GM19043 (cell line): ENCODE measurements around the gene CUEDC2.

ENCODE experiments used
- ATAC-seq: cut with Tn5 transposase; IDR thresholded peaks from one replicate; pipeline ENCODE4 v1.9.1; 2021; ENCODE audit warnings: low read depth; ENCODE audit not compliant: unreplicated experiment

Gene CUEDC2

GRCh38 chr10:102399217-102400021 lies 33.0 kb downstream of the CUEDC2 start:
- ATAC-seq, result peak; percentile 50

DNA sequence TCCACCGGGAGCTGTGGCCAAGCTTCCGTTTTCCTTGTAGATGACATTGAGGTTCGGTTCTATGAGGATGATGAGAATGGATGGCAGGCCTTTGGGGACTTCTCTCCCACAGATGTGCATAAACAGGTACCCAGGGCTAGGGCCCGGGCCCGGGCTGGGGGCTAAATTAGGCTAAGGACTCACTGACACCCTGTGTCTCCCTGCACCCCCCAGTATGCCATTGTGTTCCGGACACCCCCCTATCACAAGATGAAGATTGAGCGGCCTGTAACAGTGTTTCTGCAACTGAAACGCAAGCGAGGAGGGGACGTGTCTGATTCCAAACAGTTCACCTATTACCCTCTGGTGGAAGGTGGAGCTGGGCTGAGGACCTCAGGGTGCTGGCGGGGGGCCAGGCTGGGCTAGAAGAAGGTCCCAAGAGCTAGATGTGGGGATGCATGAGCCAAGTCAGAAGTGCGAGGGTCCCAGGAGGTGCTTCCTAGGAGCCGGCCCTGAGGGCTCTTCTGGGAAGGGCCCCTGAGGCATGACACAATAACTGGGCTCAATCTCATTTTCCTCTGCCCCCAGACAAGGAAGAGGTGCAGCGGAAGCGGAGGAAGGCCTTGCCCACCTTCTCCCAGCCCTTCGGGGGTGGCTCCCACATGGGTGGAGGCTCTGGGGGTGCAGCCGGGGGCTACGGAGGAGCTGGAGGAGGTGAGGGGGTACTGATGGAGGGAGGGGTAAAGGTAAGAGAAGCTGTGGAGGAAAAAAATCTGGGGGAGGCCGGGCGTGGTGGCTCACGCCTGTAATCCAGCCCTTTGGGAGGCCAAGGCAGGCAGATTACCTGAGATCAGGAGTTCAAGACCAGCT lies 34.0 kb downstream of the CUEDC2 start:
- no peak for ATAC-seq

DNA sequence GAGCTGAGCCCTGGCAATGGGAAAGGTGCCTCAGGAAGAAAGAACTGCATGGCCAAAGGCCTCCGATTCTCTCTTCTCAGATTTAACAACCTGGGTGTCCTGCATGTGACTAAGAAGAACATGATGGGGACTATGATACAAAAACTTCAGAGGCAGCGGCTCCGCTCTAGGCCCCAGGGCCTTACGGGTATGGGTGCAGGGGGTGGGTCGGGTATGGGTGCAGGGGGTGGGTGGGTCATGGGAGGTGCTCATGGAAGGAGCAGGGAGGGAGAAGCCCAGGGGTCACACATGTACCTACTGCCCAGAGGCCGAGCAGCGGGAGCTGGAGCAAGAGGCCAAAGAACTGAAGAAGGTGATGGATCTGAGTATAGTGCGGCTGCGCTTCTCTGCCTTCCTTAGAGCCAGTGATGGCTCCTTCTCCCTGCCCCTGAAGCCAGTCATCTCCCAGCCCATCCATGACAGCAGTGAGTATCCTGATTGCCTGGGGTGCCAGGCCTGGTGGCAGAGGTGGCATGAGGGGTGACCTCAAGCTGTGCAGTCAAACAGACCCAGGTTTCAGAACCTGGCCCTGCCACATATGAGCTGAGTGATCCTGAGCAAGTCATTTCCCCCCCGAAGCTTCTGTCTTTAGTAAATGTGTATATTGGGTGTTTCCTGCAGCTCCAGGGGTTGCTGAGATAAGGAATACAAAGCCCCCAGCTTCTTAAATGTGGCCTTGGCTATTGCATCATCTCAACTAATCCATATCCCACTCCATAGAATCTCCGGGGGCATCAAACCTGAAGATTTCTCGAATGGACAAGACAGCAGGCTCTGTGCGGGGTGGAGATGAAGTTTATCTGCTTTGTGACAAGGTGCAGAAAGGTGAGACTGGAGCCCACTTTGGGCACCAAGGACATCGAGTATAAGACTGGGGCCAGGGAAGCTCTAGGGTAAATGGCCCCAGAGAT lies 34.9 kb downstream of the CUEDC2 start:
- no peak for ATAC-seq

GRCh38 chr10:102396730-102397151 lies 35.6 kb downstream of the CUEDC2 start:
- no peak for ATAC-seq

DNA sequence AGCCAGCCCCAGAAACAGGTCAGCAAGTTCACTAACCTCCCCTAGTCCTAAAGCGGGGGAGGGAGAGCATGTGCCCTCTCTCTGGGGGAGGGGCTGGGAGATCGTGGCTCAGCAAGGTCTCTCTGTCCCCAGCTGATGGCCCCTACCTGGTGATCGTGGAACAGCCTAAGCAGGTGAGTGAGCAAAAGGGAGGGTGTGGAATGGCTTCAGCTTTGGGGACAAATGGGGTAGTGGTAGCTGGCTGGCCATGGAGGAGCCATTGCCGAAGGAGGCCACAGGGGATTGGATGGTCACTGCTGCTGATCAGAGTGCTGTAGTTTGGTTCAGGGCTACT lies 36.1 kb downstream of the CUEDC2 start:
- ATAC-seq, result no peak

GRCh38 chr10:102395400-102396316 lies 36.7 kb downstream of the CUEDC2 start, which contains the start of gene NFKB2:
Gene NFKB2 (plus strand): TSS chr10:102395705. CDS start chr10:102395960, 255 bp downstream.
- ATAC-seq, result no peak

DNA sequence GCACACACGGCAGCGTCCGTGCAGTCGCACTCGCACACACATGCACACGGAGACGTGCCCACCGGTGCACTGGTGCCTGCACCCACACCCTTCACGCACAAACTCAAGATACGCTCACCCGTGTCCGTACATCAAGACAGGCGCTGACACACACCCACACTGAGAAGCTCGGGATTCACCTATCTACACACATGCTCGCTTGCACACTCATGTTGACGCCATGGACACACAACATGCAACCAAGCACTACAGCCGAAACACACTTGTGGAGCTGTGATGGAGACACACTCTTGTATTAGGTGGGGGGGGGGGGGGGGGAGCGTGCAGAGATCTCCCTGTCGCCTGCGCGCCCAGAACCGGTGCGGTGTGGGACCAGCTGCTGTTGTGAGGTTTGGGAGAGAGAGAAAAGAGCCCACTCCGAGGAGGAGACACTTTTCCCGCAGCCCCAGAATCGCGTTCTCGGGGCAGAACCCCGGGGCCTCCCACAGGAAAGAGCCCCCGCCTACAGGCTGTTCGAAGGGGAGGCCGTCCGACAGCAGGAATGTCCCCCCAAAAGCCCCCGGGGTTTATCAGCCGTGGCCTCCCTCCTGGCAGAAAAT lies 37.5 kb downstream of the CUEDC2 start:
- ATAC-seq, result no peak

DNA sequence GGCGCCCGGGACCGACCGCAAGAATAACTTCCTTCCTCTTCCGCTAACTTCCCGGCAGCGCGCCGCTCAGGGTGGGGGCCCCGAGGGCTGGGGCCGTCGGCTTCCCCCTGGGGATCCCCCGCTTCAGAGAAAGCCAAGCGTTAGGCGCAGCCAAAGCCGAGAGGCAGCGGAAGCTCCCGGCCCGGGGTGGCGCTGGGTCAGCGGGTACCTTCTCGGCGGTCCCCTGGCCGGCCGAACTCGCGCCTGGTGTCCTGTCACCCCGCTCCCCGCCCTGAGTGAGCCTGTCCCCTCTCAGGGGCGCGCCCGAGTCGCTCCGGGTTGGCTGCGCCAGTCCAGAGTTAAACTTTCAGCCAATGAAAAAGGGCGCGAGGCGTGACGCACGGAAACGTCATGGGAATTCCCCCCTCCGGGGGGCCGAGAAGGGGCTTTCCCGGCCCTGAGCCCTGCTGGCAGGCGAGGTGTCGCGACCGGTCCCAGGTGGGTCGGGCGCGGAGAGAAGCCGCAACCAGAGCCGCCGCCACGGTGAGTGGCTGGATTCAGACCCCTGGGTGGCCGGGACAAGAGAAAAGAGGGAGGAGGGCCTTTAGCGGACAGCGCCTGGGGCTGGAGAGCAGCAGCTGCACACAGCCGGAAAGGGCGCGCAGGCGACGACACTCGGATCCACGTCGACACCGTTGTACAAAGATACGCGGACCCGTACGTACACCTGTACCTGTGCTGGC lies 38.1 kb downstream of the CUEDC2 start:
- ATAC-seq, result peak; percentile 74

GRCh38 chr10:102393411-102394078 lies 38.8 kb downstream of the CUEDC2 start:
- no peak for ATAC-seq

DNA sequence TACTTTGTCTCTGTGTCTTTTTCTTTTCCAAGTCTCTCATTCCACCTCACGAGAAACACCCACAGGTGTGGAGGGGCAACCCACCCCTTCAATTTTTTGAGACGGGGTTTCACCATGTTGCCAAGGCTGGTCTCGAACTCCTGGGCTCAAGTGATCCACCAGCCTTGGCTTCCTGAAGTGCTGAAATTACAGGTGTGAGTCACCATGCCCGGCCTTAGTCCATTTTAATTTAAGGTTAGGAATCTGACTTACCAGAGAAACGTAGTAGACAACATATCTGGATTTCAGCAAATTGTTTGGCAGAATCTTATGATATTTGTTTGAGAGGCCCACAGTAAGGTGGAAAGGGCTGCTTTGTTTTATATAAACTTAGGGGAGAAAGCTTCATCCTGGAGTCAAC lies 40.1 kb downstream of the CUEDC2 start:
- ATAC-seq, result no peak

DNA sequence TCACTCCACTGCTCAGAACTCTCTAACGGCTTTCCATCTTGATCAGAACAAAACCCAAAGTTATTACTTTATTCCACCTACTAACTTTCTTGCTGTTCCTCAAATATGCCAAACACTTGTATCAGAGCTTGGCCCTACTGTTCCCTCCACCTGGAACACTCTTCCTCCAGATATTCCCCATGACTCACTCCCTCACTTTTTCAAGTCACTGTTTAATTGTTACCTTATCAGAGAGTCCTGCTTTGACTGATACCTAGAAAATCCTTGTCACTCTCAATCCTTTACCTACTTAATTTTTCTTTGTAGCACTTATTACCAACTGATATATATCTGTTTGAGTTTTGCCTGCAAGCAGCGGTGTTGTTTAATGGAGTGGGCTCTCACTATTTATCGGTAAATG lies 42.5 kb downstream of the CUEDC2 start:
- no peak for ATAC-seq

DNA sequence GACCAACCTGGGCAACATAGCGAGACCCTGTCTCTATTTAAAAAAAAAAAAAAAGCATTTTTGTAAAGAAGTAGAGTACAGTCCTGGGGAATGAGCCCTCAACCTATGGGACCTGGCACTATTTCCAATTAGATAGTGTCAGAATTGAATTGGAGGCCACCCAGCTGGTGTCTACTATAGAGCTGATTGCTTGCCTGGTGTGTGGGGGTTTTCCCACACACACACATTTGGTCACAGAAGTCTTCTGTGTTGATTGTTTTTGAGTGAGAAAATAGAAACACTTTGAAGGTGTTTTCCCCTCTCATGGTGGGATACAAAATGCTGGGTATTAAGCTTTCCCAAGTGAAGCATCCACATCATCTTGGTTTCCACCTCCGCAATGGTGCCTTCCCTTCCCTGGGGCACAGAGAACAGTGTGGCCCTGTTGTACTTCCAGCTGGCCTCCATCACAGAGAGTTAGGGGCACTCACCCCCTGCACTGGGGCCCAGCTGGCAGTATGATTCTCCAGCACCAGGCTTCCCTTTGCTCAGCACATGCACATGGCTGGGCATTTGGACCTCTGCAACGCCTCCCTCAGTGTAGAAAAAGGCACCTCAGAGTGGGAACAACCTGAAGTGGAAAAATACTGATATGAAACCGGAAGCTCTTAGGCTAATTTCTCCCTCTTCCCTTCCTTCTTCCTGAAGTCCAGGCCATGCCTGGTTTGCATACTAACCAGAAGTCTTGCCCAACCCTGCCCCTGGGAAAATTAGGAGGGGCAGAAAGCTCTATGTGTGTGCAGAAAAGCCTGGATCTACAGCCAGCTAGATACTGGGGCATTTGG lies 47.6 kb downstream of the CUEDC2 start:
- ATAC-seq, result no peak

- no peak for ATAC-seq
Measured at GRCh38 chr10:102384053-102384452, 48.3 kb downstream of the CUEDC2 start.

GRCh38 chr10:102382871-102383270 lies 49.5 kb downstream of the CUEDC2 start:
- ATAC-seq, result no peak

GRCh38 chr10:102381983-102382382 lies 50.4 kb downstream of the CUEDC2 start:
- no peak for ATAC-seq

DNA sequence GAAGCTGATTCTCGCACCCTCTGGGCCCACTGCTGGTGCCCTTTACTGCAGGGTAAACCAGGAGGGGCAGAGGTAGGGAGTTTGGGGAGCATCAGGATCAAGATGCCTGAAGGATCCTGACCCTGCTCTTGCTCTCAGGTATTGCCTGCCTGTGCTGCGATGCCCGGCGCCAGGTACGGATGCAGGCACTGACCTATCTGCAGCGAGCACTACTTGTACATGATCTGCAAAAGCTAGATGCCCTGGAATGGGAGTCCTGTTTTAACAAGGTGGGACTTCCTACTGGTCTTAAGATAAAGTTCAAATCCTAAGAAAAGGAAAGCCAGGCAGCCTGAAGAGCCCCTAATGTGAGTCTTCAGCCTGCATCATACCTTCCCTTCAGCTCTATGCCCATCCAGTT lies 53.0 kb downstream of the CUEDC2 start:
- no peak for ATAC-seq

- ATAC-seq, result no peak
Measured at GRCh38 chr10:102376901-102377300, 55.5 kb downstream of the CUEDC2 start.
